NB4 (cell line): ENCODE data around the gene C1RL.

Experiments used
- DNase-seq: peaks from one replicate; pipeline ENCODE4 v3.0.0; 2010; ENCODE audit warnings: low read depth
- H3K4me3 ChIP-seq: one replicate; pipeline ENCODE4 v1.5.1; 2011; ENCODE audit warnings: mild to moderate bottlenecking, low read depth, low read length, moderate library complexity
- CTCF ChIP-seq: IDR thresholded peaks from one replicate; pipeline ENCODE4 v1.5.1; 2012; ENCODE audit warnings: low read depth, low read length
- MAX ChIP-seq: IDR thresholded peaks from 2 replicates; pipeline ENCODE4 v1.6.1; 2011; ENCODE audit warnings: low read depth, low read length
- MYC ChIP-seq: IDR thresholded peaks from 2 replicates; pipeline ENCODE4 v1.6.1; 2011; ENCODE audit warnings: low read depth, low read length
- POLR2A ChIP-seq: IDR thresholded peaks from 2 replicates; pipeline ENCODE4 v1.6.1; 2011; ENCODE audit warnings: mild to moderate bottlenecking; ENCODE audit not compliant: insufficient read length; ENCODE audit errors: extremely low read depth

Gene C1RL

GRCh38 chr12:7128681-7129286, 19.8 kb upstream of the C1RL start, which contains the start of gene RBP5:
Gene RBP5, minus strand, starts transcription at chr12:7128889. Its CDS starts 114 bp downstream, at chr12:7128775.
- H3K4me3 ChIP-seq, result peak within 1 kb of the TSS; percentile 48
- no peak for DNase-seq
- no peak for TF ChIP-seq POLR2A
- TF ChIP-seq MYC, result no peak
- no peak for TF ChIP-seq MAX
- no peak for TF ChIP-seq CTCF

- DNase-seq, result no peak
- TF ChIP-seq CTCF, result no peak
- H3K4me3 ChIP-seq, result no peak overlapping the region
These were observed 19.1 kb upstream of the C1RL start for GRCh38 chr12:7127916-7128626.

GRCh38 chr12:7125632-7126227, 16.7 kb upstream of the C1RL start:
- TF ChIP-seq MYC, result no peak
- TF ChIP-seq MAX, result no peak
- no peak for TF ChIP-seq CTCF
- TF ChIP-seq POLR2A, result no peak

GRCh38 chr12:7123806-7124522, 14.9 kb upstream of the C1RL start:
- TF ChIP-seq CTCF (no peak), MYC (no peak), MAX (no peak), POLR2A (no peak)
- no peak for DNase-seq
- H3K4me3 ChIP-seq, result no peak overlapping the region

More at GRCh38 chr12:7125632-7126227, 16.7 kb upstream of the C1RL start:
- H3K4me3 ChIP-seq, result no peak overlapping the region
- DNase-seq, result no peak

- H3K4me3 ChIP-seq, result no peak overlapping the region
- TF ChIP-seq MAX (no peak), CTCF (no peak), MYC (no peak)
- DNase-seq, result no peak
These were observed 14.1 kb upstream of the C1RL start for GRCh38 chr12:7122811-7123769.
